ENCODE data around the gene NUDT3.
"Not testable (repeated sequence)": the region's sequence is repeated elsewhere in the genome, so short reads cannot be mapped to it uniquely, and the experiment has no call there.

The NUDT3 gene

DNA sequence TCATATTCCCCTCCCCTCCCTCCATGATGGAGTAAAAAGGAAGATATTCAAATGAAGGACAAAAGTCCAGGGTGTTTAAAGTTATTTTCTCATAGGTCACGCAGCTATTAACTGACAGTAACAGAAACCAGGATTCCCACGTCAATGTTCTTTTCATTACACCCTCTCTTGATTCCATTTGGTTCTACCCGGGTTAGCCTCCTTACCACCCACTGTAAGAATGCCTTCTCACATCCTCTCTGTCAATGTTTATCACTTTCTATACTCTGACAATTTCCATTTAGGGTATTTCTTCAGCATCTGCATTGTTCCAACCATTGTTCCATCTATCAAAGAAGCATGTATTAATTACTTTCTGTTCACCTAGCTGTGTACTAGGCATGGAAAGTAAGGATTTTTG is 52.1 kb downstream of the NUDT3 start:
- H3K4me1 Mint-ChIP-seq (ENCODE audit: low read depth in 2 of 2) = peaks cover 23 to 38% of the 10 kb centered on the region in 2 donors
- no peaks in the 10 kb centered on the region for H3K36me3 Mint-ChIP-seq (ENCODE audit: insufficient read depth)
- H3K27me3 Mint-ChIP-seq = no peaks in the 10 kb centered on the region

DNA sequence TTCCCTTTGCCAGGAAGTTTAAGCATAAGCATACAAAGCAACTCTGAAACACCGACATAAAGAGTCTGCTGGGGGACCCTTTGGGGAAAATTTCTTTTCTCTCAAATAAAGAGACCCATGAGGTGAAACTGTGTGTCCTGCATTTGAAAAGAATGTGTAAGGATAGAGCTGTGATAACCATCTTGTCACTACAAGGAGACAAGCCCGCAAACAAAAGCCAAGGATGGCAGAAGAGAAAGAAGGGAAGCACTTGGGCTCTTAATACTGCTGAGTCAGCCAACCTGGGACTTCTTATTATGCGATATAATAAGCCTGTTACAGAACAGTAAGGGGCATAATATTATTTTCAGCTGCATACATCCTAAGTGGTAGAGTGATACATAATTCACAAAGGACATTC is 52.5 kb downstream of the NUDT3 start:
- DNase-seq (no peak), ATAC-seq (replicated peaks) (no peak)
- Mint-ChIP-seq H3K27me3 (no peaks in the 10 kb centered on the region), H3K9me3 (no peaks in the 10 kb centered on the region), H3K27ac (no peak overlapping the region), H3K36me3 (ENCODE audit: insufficient read depth) (no peaks in the 10 kb centered on the region), H3K4me3 (no peak overlapping the region), H3K4me1 (ENCODE audit: low read depth in 2 of 2) (peaks cover 23 to 40% of the 10 kb centered on the region in 2 donors)

More for the DNA sequence above, 52.1 kb downstream of the NUDT3 start:
- no peaks in the 10 kb centered on the region for H3K9me3 Mint-ChIP-seq
- no peak overlapping the region for H3K27ac Mint-ChIP-seq
- no peak overlapping the region for H3K4me3 Mint-ChIP-seq
- DNase-seq = no peak
- ATAC-seq (replicated peaks) = no peak

DNA sequence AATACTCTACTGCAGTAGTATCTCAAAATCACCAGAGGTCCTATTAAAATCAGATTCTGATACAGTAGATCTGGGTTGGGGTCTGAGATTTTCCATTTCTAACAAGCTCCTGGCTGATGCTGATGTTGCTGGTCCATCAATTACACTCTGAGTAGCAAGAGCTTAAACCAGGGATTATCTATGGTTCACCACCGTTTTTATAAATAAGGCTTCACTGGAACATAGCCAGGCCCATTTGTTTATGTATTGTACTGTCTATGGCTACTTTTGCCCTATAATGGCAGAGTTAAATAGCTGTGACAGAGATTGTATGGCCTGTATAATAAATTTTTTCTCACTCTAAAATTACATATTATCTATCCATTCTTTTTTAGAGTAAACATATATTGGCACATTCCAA is 53.0 kb downstream of the NUDT3 start:
- no peak overlapping the region for H3K27ac Mint-ChIP-seq
- ATAC-seq (replicated peaks) (no peak), DNase-seq (no peak)
- no peak overlapping the region for H3K4me3 Mint-ChIP-seq
- no peaks in the 10 kb centered on the region for H3K27me3 Mint-ChIP-seq
- no peaks in the 10 kb centered on the region for H3K9me3 Mint-ChIP-seq
- peaks cover 23 to 43% of the 10 kb centered on the region in 2 donors for H3K4me1 Mint-ChIP-seq (ENCODE audit: low read depth in 2 of 2)
- H3K36me3 Mint-ChIP-seq (ENCODE audit: insufficient read depth) = no peaks in the 10 kb centered on the region

DNA sequence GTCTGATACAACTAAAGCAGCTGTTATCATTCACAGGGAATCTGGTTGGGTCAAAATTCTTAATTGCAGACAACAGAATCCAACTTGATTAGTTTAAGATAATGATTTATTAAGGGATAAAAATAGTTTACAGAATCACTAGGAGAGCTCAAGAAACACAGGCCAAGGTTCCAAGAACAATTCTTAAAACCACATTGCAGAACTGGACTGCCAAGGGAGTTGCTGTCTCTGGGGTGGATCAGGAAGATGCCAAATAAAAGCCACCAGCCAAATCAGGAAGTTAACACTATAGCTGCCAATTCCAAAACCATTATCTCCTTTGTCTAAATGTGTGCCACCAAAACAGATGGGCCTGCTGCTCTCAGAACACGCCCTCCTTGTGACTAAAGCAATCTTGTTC is 53.7 kb downstream of the NUDT3 start:
- Mint-ChIP-seq H3K4me3 (no peak overlapping the region), H3K4me1 (ENCODE audit: low read depth in 2 of 2) (peaks cover 19 to 37% of the 10 kb centered on the region in 2 donors), H3K27me3 (no peaks in the 10 kb centered on the region), H3K9me3 (no peaks in the 10 kb centered on the region), H3K36me3 (ENCODE audit: insufficient read depth) (no peaks in the 10 kb centered on the region), H3K27ac (peak overlapping the region; percentile 29 to 41)
- no peak for DNase-seq
- ATAC-seq (replicated peaks) = no peak

DNA sequence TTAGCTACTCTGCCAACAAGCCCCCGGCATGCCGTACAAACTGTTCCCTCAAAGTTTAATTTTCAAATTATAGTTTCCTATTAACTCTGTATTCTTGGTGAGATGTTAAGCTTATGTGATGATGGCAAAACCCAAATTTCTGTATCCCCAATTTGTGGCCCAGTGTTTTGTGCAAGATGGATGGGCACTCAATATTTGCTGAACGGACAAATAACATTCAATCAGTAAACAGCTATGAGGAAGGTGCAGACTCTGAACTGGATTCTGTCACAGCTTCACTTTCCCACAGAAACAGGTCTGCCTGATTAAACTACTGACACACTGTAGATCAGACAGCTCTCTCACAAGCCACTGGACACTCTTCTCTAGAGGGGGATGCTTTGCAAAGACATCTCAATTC is 54.1 kb downstream of the NUDT3 start:
- no peak for ATAC-seq (replicated peaks)
- no peaks in the 10 kb centered on the region for H3K27me3 Mint-ChIP-seq
- peak overlapping the region; percentile 29 to 41 for H3K27ac Mint-ChIP-seq
- H3K36me3 Mint-ChIP-seq (ENCODE audit: insufficient read depth) = no peaks in the 10 kb centered on the region
- peaks cover 19 to 33% of the 10 kb centered on the region in 2 donors for H3K4me1 Mint-ChIP-seq (ENCODE audit: low read depth in 2 of 2)
- no peak overlapping the region for H3K4me3 Mint-ChIP-seq
- H3K9me3 Mint-ChIP-seq = no peaks in the 10 kb centered on the region
- no peak for DNase-seq

DNA sequence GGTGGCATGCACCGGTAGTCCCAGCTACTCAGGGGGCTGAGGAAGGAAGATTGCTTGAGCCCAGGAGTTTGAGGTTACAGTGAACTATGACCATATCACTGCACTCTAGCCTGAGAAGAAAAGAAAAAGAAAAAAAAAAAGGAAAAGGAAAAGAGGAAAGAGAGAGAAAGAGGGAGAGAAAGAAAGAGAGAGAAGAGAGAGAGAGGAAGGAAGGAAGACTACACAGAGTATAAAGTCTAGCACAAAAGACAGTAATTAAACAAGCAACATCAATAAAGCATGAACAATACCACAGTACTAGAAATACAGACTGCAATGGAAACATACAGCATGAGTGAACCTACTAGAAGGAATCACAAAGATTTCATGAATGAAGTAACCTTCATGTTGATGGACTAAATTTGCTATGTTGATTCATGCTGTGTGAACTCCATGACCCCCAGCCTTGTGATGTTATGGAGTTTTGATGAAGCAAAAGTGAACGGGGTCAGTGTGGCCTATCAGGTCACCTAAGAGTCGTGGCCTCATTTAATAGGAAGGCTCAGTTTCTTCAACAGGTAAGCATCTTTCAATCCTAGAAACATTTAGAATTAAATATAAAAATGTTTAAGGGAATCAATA is 57.6 kb downstream of the NUDT3 start:
- Mint-ChIP-seq H3K4me1 (ENCODE audit: low read depth in 2 of 2) (peaks cover 16 to 24% of the 10 kb centered on the region in 2 donors), H3K4me3 (no peak overlapping the region), H3K9me3 (no peaks in the 10 kb centered on the region), H3K27me3 (no peaks in the 10 kb centered on the region), H3K27ac (peak overlapping the region in 1 of 2 donors; percentile 73), H3K36me3 (ENCODE audit: insufficient read depth) (peaks cover 5% of the 10 kb centered on the region)
- ATAC-seq (replicated peaks) (no peak), DNase-seq (no peak)

DNA sequence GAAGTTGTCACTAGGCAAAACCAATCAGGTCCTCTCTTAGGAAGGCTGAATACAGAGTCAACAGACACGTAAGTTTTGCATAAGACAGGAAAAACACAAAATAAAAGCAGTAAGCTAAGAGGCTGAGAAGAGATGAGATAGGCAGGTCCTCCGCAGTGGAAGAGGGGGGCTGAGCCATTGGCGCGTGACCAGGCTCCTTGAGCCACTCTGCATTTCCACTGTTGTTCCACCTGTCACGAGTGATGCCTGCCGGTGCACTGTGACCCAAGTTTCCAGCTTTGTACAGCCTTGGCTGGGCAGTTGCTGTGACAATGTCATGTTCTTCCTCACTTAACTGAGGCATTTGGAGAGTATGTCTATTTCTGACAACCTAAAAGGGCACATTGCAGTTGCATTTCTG is 58.6 kb downstream of the NUDT3 start:
- no peak overlapping the region for H3K4me3 Mint-ChIP-seq
- H3K4me1 Mint-ChIP-seq (ENCODE audit: low read depth in 2 of 2) = peaks cover 16 to 24% of the 10 kb centered on the region in 2 donors
- no peaks in the 10 kb centered on the region for H3K9me3 Mint-ChIP-seq
- no peak for ATAC-seq (replicated peaks)
- H3K27me3 Mint-ChIP-seq = no peaks in the 10 kb centered on the region
- peaks cover 5% of the 10 kb centered on the region for H3K36me3 Mint-ChIP-seq (ENCODE audit: insufficient read depth)
- DNase-seq = no peak
- H3K27ac Mint-ChIP-seq = no peak overlapping the region

DNA sequence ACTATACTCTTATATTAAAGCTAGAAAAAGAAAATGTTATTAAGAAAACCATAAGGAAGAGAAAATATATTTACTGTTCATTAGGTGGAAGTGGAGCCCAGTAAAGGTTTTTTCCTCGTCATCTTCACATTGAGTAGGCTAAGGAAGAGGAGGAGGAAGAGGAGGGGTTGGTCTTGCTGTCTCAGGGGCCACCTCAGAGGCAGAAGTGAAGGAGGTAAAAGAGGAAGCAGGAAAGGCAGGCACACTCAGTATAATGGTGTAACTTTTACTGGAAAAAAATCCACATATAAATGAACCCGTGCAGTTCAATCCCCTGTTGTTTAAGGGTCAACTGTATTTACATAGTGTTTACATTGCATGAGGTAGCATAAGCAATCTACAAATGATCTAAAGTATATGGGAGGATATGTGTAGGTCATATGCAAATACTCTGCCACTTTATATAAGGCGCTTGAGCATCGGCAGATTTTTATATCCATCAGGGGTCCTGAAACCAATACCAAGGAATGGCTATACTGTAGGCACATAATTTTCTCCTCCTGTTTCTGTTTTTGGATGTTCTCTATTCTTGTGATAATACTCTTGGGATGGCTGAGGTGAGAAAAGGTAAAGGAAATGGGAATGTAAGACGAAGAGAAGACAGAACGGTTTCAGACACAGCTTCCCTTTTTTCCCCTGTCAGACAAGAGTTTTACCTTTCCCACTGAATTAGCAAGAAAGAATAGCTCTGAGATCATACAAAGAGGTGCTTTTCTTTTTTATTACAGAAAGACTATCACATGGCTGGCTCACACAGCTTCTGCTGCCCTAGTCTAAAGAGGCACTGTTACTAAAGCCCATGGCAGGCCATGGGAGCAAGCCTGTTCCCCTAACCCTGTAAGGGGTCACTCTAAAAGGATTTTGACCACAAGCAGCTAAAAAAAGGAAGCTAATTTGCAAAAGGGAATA is 59.9 kb downstream of the NUDT3 start:
- DNase-seq (no peak), ATAC-seq (replicated peaks) (no peak)
- no peaks in the 10 kb centered on the region for H3K9me3 Mint-ChIP-seq
- H3K36me3 Mint-ChIP-seq (ENCODE audit: insufficient read depth) = peaks cover 5% of the 10 kb centered on the region
- H3K27me3 Mint-ChIP-seq = no peaks in the 10 kb centered on the region
- no peak overlapping the region for H3K27ac Mint-ChIP-seq
- H3K4me3 Mint-ChIP-seq = no peak overlapping the region
- peaks cover 7 to 11% of the 10 kb centered on the region in 2 donors for H3K4me1 Mint-ChIP-seq (ENCODE audit: low read depth in 2 of 2)

DNA sequence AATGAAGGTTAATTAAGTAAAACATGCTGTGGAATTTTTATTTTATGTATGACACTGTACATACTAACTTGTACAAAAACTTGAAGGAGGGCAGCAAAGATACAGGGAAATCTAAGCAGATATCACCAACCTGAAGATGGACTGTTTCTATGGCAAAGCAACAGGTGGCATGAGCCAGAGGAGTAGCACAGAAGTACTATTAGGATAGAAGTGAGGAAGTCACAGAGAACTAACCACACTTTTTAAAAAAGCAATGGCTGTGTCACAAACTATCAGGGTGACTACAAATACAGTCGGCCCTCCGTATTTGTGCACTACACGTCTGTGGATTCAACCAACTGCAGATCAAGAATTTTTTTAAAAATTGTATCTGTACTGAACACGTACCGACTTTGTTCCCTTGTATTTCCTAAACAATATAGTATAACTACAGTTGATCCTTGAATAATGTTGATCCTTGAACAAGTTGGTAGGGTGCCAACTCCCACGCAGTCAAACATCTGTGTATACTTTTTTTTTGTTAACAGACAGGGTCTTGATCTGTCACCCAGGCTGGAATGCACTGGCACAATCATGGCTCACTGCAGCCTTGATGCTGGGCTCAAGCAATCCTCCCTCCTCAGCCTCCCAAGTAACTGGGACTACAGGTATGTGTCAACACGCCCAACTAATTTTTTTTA is 61.0 kb downstream of the NUDT3 start:
- Mint-ChIP-seq H3K36me3 (ENCODE audit: insufficient read depth) (peaks cover 5% of the 10 kb centered on the region), H3K27ac (no peak overlapping the region)

DNA sequence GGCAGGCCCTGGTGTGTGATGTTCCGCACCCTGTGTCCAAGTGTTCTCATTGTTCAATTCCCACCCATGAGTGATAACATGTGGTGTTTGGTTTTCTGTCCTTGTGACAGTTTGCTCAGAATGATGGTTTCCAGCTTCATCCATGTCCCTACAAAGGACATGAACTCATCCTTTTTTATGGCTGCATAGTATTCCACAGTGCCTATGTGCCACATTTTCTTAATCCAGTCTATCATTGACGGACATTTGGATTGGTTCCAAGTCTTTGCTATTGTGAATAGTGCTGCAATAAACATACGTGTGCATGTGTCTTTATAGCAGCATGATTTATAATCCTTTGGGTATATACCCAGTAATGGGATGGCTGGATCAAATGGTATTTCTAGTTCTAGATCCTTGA is 62.7 kb downstream of the NUDT3 start:
- H3K27ac Mint-ChIP-seq; DNase-seq; H3K4me1 Mint-ChIP-seq (ENCODE audit: low read depth in 2 of 2); H3K27me3 Mint-ChIP-seq; H3K9me3 Mint-ChIP-seq; H3K36me3 Mint-ChIP-seq (ENCODE audit: insufficient read depth); ATAC-seq (replicated peaks); H3K4me3 Mint-ChIP-seq: not testable (repeated sequence)

More for the DNA sequence above, 61.0 kb downstream of the NUDT3 start:
- H3K9me3 Mint-ChIP-seq = no peaks in the 10 kb centered on the region
- DNase-seq (no peak), ATAC-seq (replicated peaks) (no peak)
- H3K27me3 Mint-ChIP-seq = no peaks in the 10 kb centered on the region
- H3K4me3 Mint-ChIP-seq = no peak overlapping the region
- H3K4me1 Mint-ChIP-seq (ENCODE audit: low read depth in 2 of 2) = peaks cover 3 to 6% of the 10 kb centered on the region in 2 donors

DNA sequence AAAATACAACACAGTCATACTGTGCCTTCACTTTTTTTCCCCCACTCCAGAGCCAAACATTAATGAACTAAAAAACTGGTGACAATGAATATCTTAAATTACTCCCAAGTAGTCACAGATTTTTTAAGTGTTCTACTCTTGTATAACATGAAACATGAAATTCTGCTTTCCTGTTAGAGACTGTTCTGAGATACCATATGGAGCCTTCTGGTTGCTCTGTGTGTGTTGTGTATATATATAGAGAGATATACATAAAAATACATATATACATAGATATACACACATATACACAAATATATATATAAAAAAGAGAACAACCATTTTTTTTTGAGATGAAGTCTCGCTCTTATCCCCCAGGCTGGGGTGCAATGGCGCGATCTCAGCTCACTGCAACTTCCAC is 63.5 kb downstream of the NUDT3 start:
- Mint-ChIP-seq H3K27ac (no peak overlapping the region), H3K4me3 (no peak overlapping the region), H3K9me3 (no peaks in the 10 kb centered on the region), H3K4me1 (ENCODE audit: low read depth in 2 of 2) (peaks cover 0 to 3% of the 10 kb centered on the region in 2 donors), H3K36me3 (ENCODE audit: insufficient read depth) (peaks cover 5% of the 10 kb centered on the region), H3K27me3 (no peaks in the 10 kb centered on the region)
- ATAC-seq (replicated peaks) (no peak), DNase-seq (no peak)

DNA sequence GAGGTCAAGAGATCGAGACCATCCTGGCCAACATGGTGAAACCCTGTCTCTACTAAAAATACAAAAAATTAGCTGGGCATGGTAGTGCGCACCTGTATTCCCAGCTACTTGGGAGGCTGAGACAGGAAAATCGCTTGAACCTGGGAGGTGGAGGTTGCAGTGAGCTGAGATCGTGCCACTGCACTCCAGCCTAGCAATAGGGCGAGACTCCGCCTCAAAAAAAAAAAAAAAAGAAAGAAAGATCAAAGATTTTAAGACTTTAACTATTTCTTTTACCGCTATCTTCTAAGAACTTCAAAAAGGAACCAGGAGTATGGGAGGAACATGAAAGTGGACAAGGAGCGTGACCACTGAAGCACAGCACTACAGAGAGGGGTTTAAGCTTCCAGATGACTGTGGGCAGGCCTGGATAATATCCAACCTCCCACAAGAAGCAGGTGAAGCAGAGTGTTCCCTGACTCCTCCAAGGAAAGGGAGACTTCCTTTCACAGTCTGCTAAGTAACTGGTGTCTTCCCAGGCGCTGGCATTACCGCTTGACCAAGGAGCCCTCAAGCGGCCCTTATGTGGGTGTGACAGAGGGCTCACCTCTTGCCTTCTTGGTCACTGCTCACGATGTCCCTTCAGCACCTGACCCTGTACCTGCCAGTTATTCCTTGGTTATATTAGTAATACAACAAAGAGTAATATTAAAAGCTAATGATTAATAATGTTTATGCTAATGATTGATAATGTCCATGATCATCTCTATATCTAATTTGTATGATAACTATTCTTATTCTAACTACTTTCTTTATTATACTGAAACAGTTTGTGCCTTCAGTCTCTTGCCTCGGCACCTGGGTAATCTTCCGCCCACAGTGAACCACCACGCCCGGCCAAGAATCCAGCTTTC is 64.9 kb downstream of the NUDT3 start:
- peak overlapping the region in 1 of 2 donors; percentile 8 for H3K27ac Mint-ChIP-seq
- H3K27me3 Mint-ChIP-seq; DNase-seq; H3K9me3 Mint-ChIP-seq; H3K36me3 Mint-ChIP-seq (ENCODE audit: insufficient read depth); H3K4me1 Mint-ChIP-seq (ENCODE audit: low read depth in 2 of 2); ATAC-seq (replicated peaks); H3K4me3 Mint-ChIP-seq: not testable (repeated sequence)

DNA sequence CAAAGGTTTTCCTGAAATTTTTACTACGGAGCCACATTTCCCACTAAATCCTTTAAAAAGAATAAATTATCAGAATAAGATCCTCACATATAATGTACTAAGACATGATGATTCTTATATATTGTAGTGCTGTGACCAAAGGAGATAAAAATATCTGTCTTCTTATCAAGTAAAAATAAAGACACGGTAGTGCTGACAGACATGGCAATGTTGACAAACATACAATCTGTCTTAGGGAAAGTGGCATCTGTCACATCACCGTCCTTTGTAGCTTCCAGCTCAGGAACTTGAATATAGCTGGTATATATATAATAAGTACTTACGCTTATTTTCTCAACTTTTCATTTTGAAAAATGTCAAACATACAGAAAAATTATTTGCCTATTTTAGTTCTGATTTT is 66.8 kb downstream of the NUDT3 start:
- no peaks in the 10 kb centered on the region for H3K9me3 Mint-ChIP-seq
- no peak for ATAC-seq (replicated peaks)
- no peaks in the 10 kb centered on the region for H3K36me3 Mint-ChIP-seq (ENCODE audit: insufficient read depth)
- peaks cover 0 to 2% of the 10 kb centered on the region in 2 donors for H3K4me1 Mint-ChIP-seq (ENCODE audit: low read depth in 2 of 2)
- H3K27me3 Mint-ChIP-seq = no peaks in the 10 kb centered on the region
- no peak overlapping the region for H3K4me3 Mint-ChIP-seq
- no peak overlapping the region for H3K27ac Mint-ChIP-seq
- no peak for DNase-seq

Measured in effector memory CD8-positive, alpha-beta T cell (primary cell).